GM18526 (cell line): ENCODE data around the gene DPH5.

Experiments
- POLR2A ChIP-seq: IDR thresholded peaks from 3 replicates; pipeline ENCODE4 v1.6.1; 2011; ENCODE audit not compliant: insufficient read length; ENCODE audit errors: extremely low read depth

The DPH5 gene

DNA sequence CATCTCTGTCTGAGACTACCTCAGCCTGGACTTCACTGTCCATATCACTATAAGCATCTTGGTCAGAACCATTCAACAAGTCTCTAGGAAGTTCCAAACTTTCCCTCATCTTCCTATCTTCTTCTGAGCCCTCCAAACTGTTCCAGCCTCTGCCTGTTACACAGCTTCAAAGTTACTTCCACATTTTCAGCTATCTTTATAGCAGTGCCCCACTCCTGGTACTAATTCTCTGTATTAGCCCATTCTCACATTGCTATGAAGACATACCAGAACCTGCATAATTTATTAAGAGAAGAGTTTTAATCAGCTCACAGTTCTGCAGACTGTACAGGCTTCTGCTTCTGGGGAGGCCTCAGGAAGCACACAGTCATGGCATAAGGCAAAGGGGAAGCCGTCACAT, 15.7 kb upstream of the DPH5 start:
- TF ChIP-seq POLR2A: no peak

GRCh38 chr1:101040666-101041065, 15.1 kb upstream of the DPH5 start:
- TF ChIP-seq POLR2A: no peak

DNA sequence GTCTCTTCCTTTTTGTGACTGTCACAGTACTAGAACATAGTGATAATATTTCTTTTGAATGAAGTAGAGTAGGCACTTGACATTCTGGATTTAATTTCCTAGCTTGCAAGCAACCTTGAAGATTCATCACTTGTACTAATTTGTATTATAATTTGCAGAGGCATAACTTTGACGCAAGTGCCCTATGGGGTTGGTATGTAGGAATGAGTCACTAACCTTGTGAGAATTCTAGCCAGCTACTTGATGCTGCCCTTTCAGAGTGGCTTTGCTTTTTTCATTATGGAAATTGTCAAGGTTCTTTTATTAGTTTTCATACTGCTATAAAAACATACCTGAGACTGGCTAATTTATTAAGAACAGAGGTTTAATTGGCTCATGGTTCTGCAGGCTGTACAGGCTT, 13.7 kb upstream of the DPH5 start:
- no peak for TF ChIP-seq POLR2A

DNA sequence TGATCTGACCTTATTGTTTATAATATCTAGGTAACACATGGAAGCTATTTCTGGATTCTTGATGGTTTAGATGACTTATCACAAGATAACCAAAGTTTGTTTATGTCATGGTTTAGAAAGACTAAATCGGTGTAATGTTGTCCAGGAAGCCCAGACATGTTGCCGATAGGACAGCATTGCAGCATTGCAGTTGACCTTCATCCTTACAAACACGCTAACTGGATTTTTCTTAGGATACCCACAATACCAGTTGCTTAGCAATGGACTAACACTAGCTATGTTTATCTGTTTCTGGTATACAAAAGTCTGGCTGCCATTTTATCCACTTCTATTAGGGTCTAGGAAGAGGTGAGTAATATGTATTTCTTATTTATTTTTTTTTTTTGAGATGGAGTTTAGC, 11.7 kb upstream of the DPH5 start:
- no peak for TF ChIP-seq POLR2A

DNA sequence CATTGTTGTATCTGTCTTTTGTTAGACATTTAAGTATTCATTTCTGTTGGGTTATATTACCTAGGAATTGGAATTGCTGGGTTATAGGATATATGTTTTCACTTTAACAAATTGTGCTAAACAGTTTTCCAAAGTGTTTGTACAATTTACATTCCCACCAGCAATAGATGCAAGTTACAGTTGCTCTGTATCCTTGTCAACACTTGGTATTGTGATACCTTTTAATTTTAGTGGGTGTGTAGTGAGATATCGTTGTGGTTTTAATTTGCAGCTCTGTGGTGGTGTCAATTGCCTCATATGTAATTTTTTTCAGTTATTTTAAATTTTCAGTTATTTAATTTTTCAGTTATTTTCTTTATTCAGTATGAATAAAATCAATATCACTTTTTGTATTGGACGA, 7.4 kb upstream of the DPH5 start:
- TF ChIP-seq POLR2A: no peak

GRCh38 chr1:101030881-101031280, 5.3 kb upstream of the DPH5 start:
- TF ChIP-seq POLR2A: no peak

DNA sequence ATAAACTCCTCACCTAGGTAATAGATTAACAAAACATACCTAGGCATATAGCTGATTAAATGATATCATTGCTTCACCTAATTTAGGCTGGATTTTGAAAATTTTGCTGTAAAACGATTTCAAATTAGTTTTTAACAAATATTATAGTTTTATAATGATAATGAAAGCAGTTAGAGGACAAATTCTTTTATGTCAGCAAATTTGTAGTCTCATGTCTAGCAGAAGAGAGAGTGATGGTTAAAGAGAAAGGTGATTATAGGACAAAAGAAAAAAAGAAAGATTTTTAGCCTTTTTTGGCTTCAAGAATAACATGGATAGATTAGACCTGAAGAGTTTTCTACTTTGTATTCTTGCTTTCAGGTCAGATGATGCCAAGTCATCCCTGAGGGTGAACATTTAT, 3.6 kb upstream of the DPH5 start:
- TF ChIP-seq POLR2A: no peak

GRCh38 chr1:101028466-101028865, 2.9 kb upstream of the DPH5 start:
- no peak for TF ChIP-seq POLR2A

DNA sequence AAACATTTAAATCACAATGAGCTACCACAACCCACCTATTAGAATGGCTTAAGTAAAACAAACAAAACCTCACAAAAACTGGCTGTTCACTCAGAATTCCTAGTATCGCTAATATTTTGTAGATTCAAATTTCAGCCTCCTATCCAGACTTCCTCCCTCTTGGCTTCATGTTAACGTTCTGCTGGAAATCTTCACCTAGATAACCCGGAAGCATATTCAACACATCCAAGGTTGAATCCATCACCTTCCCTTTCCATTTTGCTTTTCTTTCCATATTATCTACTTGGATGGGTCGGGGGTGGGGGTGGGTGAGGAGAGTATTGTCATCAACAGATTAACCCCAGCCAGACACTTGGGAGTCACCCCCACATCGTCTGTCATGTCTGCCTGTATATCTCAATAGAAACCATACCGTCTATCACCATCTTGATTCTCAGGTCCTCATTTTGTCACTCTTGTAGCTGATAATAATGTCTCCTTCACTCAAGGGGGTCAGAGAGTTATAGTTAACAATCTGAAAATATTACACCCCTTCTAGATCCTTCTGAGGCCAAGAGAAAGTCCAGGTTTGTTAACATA, 1.7 kb upstream of the DPH5 start:
- TF ChIP-seq POLR2A: no peak

- TF ChIP-seq POLR2A: no peak
Measured at GRCh38 chr1:101026430-101026788, 825 bp upstream of the DPH5 start.

GRCh38 chr1:101025283-101025656, 314 bp downstream of the DPH5 start:
- no peak for TF ChIP-seq POLR2A

DNA sequence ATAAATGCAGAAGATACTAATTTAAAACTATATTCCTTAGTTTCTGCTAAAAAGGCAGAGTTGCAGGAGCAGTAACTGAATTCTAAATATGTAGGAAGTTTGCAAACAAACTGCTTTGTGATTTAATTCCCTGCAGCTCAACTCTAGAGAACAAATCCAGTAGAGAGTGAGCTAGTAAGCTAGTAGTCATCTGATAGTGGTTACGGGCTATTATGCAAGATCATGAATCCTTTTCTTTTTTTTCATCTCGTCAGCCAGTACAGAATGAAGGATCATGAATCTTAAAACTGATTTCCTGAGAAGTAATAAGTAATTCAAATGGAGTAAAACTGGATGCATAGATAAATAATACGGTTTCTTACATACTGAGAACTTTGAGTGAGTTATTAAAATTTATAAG, 3.3 kb downstream of the DPH5 start:
- no peak for TF ChIP-seq POLR2A

- no peak for TF ChIP-seq POLR2A
Measured at GRCh38 chr1:101017448-101017847, 8.1 kb downstream of the DPH5 start.

GRCh38 chr1:101013776-101014175, 11.8 kb downstream of the DPH5 start:
- no peak for TF ChIP-seq POLR2A

DNA sequence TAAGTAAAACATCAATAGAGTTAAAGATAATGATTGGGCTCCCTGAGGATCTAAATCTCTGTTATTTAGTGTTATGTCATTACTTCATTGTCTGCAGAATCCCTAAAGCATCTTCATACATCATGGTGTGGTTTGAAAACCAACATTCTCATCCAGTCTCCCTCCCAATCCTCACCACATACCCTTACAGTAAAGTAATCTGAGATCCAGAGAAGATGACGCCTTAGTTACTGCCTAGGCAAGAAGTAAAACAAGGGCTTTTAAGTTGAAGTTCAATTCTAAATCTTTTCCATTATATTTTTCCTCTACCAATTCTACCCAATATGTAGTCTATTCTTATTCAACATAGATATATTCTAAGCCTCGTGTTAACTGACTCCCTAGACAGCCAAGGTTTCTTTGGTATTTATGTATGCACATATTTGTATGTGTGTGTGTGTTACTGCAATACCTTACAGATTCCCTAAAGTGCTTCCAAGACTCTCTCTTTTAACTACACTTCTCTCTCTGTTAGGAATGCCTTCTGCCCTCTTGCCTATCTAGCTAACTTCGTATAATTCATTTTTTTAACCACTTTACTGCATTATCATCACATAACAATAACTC, 17.3 kb downstream of the DPH5 start:
- TF ChIP-seq POLR2A: no peak

DNA sequence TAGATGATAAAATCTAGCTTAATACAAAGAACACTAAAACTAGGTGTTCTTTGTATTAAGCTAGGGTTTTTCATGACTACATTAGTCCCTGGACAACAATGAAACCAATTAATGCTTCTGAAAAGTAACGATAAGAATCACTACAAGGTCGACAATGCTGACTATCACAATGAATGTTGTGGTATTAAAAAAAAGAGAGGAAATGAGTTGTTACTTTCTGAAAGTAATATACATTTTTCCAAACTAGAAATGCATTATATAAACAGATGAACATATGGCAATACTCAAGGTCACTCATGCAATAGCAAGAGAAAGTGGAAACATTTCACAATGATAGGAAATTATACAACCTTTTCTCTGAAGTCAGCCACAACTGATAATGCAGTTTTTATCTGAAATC, 19.0 kb downstream of the DPH5 start:
- no peak for TF ChIP-seq POLR2A

DNA sequence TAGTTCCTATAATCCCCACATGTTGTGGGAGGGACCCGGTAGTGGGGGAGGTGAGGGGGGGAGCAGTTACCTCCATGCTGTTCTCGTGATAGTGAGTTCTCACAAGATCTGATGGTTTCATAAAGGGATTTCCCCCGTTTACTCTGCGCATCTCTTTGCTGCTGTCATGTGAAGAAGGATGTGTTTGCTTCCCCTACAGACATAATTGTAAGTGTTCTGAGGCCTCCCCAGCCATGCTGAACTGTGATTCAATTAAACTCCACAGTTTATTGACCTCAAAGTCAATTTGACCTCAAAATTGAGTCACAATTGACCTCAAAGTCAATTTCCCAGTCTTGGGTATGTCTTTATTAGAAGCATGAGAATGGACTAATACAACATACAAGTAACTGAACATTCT, 19.7 kb downstream of the DPH5 start:
- TF ChIP-seq POLR2A: no peak
